GM21367 (cell line): ENCODE data around the gene ITGAL.
"Not testable (repeated sequence)": the region's sequence is repeated elsewhere in the genome, so short reads cannot be mapped to it uniquely, and the experiment has no call there.

Experiments
- ATAC-seq: cut with Tn5 transposase; IDR thresholded peaks from one replicate; pipeline ENCODE4 v1.9.1; 2021; ENCODE audit not compliant: unreplicated experiment

ITGAL gene

GRCh38 chr16:30457743-30458560 lies 14.6 kb upstream of the ITGAL start:
- no peak for ATAC-seq

GRCh38 chr16:30458561-30459394 lies 13.8 kb upstream of the ITGAL start:
- peak; percentile 61 for ATAC-seq

DNA sequence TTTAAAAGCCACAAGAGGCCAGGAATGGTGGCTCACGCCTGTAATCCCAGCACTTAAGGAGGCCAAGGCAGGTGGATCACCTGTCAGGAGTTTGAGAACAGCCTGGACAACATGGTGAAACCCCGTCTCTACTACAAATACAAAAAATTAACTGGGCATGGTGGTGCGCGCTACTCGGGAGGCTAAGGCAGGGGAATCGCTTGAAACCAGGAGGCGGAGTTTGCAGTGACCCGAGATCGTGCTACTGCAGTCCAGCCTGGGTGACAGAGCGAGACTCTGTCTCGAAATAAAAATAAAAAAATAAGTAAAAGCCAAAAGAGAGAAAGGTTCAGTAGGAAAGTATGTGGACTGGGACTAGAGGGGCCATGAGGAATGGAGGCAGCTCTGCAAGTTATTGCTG lies 13.1 kb upstream of the ITGAL start:
- no peak for ATAC-seq

DNA sequence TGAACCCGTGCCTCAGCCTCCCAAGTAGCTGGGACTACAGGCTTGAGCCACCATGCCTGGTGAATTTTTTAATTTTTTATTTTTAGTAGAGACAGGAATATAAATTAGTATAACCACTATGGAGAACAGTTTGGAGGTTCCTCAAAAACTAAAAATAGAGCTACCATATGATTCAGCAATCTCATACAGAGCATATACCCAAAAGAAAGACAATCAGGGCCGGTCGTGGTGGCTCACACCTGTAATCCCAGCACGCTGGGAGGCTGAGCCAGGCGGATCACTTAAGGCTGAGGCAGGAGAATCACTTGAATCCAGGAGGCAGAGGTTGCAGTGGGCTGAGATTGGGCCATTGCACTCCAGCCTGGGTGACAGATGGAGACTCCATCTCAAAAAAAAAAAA lies 11.1 kb upstream of the ITGAL start:
- not testable (repeated sequence) for ATAC-seq

DNA sequence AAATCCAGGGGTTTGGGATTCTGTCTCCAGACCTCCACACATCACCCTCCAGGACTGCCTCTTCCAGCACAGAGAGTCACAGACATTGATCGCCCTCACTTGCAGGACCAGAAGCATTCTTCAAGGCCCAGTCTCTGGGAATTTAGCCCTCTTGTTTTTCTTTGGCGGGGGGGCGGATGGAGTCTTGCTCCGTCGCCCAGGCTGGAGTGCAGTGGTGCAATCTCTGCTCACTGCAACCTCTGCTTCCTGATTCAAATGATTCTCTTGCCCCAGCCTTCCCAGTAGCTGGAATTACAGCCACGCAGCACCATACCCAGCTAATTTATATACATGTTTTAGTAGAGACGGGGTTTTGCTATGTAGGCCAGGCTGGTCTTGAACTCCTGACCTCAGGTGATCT lies 8.5 kb upstream of the ITGAL start:
- no peak for ATAC-seq

GRCh38 chr16:30470170-30470512 lies 2.4 kb upstream of the ITGAL start:
- no peak for ATAC-seq

DNA sequence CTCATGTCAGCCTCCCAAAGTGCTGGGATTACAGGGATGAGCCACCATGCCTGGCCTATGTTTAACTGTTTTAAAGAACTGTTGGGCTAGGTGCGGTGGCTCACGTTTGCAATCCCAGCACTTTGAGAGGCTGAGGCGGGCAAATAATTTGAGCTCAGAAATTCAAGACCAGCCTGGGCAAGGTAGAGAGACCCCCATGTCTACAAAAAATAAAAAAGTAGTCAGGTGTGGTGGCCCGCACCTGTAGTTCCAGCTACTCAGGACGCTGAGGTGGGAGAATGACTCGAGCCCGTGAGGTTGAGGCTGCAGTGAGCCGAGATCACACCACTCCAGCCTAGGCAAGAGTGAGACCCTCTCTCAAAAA lies 1.9 kb upstream of the ITGAL start:
- no peak for ATAC-seq

DNA sequence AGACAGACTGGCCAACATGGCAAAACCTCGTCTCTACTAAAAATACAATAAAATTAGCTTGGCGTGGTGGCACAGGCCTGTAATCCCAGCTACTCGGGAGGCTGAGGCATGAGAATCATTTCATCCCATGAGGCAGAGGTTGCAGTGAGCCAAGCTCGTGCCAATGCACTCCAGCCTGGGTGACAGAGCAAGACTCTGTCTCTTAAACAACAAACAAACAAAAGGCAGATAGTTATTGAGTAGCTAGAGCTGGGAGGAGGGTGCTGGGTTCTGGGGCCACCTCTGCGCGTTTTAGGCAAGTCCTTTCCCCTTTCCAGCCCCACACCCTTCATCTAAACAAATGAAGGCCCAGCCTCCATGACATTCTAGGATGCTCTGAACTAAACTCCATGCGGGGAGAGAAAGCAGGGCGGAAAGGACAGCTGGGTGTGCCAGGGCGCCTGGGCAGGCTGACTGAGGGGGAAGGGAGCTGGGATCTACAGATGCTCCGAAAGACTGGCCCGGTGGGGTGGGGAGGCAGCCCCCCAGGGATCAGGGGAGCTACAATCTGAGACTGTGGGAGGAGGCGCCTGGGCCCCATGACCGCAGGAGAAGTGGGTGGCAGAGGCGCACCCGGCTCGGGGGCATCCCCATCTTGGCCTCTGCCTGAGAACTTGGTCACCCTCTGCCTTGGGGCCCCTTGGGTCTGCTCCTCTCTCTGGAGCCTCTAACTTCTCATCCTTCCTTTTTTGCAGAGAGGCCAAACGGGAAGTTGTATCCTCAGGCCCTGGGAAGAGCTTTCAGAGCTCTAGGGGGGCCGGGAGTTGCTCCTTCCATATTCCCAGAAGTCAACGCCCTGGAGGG lies 910 bp downstream of the ITGAL start:
- ATAC-seq = no peak

- ATAC-seq = no peak
Observed at GRCh38 chr16:30474074-30474452, 1.5 kb downstream of the ITGAL start.

DNA sequence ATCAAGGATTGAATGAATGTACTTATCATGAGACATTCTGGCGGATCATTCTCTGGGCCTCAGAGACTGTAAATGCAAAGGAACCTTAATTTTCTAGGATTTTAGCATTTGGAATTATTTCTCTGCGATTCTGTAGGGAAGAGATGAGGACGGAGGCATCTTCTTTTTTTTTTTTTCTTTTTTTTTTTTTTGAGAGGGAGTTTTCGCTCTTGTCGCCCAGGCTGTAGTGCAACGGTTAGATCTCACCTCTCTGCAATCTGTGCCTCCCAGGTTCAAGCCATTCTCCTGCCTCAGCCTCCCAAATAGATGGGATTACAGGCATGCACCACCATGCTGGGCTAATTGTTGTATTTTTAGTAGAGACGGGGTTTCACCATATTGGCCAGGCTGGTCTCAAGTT lies 2.1 kb downstream of the ITGAL start:
- no peak for ATAC-seq

GRCh38 chr16:30476991-30477390 lies 4.4 kb downstream of the ITGAL start:
- no peak for ATAC-seq

DNA sequence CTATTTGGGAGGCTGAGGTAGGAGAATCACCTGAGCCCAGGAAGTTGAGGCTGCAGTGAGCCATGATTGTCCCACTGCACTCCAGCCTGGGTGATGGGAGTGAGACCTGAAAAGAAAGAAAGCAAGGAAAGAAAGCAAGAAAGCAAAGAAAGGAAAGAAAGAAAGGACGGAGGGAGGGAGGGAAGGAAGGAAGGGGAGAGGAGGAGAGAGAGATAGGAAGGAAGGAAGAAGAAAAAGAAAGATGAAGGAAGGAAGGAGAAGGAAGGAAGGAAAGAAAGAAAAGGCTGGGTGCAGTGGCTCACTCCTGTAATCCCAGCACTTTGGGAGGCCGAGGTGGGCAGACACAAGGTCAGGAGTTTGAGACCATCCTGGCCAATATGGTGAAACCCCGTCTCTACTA lies 5.2 kb downstream of the ITGAL start:
- ATAC-seq = not testable (repeated sequence)

GRCh38 chr16:30478766-30479478 lies 6.4 kb downstream of the ITGAL start:
- no peak for ATAC-seq

DNA sequence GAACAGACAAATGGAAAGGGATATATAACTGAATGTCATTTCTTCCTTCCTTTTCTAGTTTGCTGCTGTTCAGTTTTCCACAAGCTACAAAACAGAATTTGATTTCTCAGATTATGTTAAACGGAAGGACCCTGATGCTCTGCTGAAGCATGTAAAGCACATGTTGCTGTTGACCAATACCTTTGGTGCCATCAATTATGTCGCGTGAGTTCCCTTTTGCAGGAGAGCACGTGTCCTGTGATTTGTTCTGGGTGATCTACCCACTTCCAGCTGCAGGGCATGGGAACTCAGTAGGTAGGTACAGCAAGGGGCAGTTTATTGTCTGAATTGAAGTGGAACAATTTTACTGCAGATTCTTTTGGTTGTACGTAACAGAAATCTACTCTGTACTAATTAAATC lies 8.8 kb downstream of the ITGAL start:
- no peak for ATAC-seq

GRCh38 chr16:30482366-30482765 lies 9.8 kb downstream of the ITGAL start:
- ATAC-seq = no peak

- no peak for ATAC-seq
Observed at GRCh38 chr16:30484887-30485286, 12.3 kb downstream of the ITGAL start.

DNA sequence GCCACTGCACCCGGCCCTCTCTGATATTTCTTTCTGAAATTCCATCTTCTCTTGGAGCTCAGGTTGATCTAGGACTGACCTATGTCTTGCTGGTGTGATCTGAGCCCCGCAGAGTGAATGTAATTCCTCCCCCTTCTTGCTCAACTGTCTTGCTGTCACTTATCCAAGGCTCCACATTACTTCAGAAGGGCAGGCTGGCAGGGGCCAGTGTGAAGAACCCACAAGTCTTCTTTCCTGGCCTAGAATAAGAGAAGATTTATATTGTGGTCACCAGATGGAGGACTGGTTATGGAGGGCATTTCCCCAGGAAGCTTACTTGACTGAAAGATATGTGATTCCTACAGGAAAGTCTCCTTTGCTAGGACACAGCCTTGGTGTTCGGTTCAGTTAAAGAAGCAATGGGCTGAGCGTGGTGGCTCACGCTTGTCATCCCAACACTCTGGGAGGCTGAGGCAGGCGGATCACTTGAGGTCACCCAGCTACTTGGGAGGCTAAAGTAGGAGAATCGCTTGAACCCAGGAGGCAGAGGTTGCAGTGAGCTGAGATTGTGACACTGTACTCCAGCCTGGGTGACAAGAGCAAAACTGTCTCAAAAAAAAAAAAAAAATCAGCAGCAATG lies 13.4 kb downstream of the ITGAL start:
- ATAC-seq = no peak

DNA sequence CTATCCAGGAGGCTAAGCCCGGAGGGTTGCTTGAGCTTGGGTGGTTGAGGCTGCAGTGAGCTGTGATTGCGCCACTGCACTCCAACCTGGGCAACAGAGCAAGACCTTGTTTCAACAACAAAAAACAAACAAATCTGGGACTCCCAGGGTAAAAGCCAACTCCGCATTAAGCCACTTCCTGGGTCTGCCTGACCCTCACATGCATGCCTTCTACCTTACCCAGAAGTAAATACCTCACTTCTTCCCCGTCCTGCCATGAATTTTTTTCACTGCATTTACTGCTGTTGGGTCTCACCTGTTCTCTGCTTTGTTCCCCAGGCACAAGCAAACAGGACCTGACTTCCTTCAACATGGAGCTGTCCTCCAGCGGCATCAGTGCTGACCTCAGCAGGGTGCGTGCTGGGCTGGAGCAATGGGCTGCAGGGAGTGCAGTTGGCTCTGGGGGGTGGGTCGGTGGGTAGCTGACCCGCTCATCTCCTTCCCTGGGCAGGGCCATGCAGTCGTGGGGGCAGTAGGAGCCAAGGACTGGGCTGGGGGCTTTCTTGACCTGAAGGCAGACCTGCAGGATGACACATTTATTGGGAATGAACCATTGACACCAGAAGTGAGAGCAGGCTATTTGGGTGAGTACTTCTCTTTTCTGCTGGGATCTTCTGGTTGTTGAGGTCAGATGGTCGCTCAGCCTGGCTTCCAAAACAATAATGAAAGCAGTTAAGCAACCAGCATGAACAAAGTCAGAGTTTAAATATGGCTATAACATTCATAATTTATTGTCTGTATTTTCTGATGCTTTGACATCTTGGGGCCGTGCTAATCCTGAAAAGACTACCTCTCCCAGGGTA lies 16.4 kb downstream of the ITGAL start:
- ATAC-seq = no peak

DNA sequence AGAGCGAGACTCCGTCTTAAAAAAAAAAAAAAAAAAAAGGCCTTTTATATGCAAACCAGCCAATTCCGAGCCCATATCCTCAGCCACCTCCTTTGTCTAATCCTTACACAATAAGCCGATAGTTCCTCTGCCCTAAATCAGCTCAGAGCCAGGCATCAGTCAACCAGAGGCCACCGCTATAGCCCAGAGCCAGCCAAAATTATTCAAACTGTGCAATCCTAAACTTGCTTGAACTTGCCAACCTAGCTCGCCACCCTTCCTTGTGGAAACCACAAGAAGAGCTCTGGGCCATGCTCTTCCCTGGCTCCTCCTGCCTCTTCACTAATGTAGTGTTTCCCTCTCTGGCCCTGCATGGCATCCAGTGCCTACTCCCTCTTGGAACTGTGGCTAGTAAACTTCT lies 17.7 kb downstream of the ITGAL start:
- ATAC-seq = no peak

- ATAC-seq = no peak
Observed at GRCh38 chr16:30491229-30491628, 18.7 kb downstream of the ITGAL start.
